ENCODE results near the gene GBP2.

Gene GBP2

DNA sequence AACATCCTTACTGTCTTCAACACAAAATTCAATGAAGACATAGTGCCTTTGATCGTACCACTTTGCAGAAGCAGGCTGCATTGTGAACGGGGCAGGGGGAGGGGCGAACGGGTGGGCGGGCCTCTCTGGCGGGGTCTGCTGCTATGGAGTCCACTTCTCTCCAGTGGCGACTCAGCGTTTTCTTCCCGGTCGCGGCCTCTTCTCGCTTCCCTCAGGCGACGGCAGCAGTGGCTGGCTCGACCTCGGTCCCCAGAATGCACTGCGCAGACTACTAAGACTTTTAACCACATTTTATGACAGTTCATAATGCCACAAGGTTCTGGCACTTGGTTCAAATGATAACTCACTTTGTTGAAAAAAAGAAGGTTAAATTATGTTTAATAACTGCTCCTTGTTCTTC lies 21.2 kb downstream of the GBP2 start:
- Histone ChIP-seq H3K27ac (no peak overlapping the region), H3K9ac (no peak overlapping the region), H3K4me2 (no peak overlapping the region), H3K36me3 (ENCODE audit: insufficient read depth) (no peaks in the 10 kb centered on the region), H3K4me3 (IDR thresholded peaks at IDR 0.05; ENCODE audit: insufficient read depth, low read depth, low read length) (no peak overlapping the region), H3K79me2 (ENCODE audit: insufficient read depth, low read depth) (no peaks in the 10 kb centered on the region), H2AFZ (ENCODE audit: low read depth) (no peak overlapping the region), H4K20me1 (ENCODE audit: insufficient read depth) (no peaks in the 10 kb centered on the region), H3K4me1 (ENCODE audit: low read depth, poor library complexity, severe bottlenecking) (no peaks in the 10 kb centered on the region), H3K27me3 (ENCODE audit: insufficient read depth, low read depth) (no peaks in the 10 kb centered on the region)
- TF ChIP-seq, protein P1, sequence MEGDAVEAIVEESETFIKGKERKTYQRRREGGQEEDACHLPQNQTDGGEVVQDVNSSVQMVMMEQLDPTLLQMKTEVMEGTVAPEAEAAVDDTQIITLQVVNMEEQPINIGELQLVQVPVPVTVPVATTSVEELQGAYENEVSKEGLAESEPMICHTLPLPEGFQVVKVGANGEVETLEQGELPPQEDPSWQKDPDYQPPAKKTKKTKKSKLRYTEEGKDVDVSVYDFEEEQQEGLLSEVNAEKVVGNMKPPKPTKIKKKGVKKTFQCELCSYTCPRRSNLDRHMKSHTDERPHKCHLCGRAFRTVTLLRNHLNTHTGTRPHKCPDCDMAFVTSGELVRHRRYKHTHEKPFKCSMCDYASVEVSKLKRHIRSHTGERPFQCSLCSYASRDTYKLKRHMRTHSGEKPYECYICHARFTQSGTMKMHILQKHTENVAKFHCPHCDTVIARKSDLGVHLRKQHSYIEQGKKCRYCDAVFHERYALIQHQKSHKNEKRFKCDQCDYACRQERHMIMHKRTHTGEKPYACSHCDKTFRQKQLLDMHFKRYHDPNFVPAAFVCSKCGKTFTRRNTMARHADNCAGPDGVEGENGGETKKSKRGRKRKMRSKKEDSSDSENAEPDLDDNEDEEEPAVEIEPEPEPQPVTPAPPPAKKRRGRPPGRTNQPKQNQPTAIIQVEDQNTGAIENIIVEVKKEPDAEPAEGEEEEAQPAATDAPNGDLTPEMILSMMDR (conservative IDR thresholded peaks at IDR 0.05; ENCODE audit: low read depth, low read length): no peak

DNA sequence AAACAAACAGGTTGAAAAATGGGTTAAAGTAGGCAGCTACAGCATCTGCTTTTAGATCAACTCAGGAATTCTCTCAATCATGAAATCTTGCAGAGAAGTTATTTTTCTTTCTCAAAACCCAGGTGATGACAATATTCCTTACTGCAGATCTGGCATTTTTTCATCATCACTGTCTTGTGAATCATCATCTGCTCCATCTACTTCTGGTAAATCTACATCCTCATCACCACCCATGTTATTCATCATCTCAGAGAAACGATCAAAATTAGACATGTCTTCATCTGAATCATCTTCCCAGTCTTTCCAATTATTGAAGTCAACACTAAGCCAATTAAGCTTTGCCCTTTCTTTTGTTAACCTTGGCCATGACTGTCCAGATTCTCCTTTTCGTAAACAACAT lies 21.8 kb downstream of the GBP2 start:
- Histone ChIP-seq H3K36me3 (ENCODE audit: insufficient read depth) (no peaks in the 10 kb centered on the region), H3K4me2 (no peak overlapping the region), H3K4me3 (IDR thresholded peaks at IDR 0.05; ENCODE audit: insufficient read depth, low read depth, low read length) (no peak overlapping the region), H3K27me3 (ENCODE audit: insufficient read depth, low read depth) (no peaks in the 10 kb centered on the region), H3K79me2 (ENCODE audit: insufficient read depth, low read depth) (no peaks in the 10 kb centered on the region), H3K27ac (no peak overlapping the region), H4K20me1 (ENCODE audit: insufficient read depth) (no peaks in the 10 kb centered on the region), H3K4me1 (ENCODE audit: low read depth, poor library complexity, severe bottlenecking) (no peaks in the 10 kb centered on the region), H3K9ac (no peak overlapping the region), H2AFZ (ENCODE audit: low read depth) (no peak overlapping the region)
- TF ChIP-seq, protein P1 (conservative IDR thresholded peaks at IDR 0.05; ENCODE audit: low read depth, low read length): no peak

DNA sequence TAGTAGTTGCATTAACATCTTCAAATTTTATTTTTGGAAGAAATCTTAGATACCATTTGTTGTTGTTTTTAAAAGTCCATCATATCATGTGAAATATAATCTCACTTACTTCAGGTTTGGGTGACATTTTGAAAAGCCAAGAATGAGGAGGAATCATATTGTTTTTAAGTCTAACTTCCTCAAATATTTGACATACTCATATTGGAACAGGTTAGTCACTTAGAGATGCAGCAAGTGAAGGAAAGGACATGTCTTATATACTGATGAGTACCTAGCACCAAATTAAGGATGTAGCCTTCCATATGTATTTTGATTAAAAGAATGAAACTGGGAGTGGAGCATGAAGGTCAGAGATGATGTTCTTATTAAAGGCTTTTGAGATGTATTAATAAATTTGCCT lies 23.9 kb downstream of the GBP2 start:
- H3K9ac ChIP-seq: no peak overlapping the region
- H3K79me2 ChIP-seq (ENCODE audit: insufficient read depth, low read depth): no peaks in the 10 kb centered on the region
- TF ChIP-seq, protein P1 (conservative IDR thresholded peaks at IDR 0.05; ENCODE audit: low read depth, low read length): no peak
- no peaks in the 10 kb centered on the region for H3K4me1 ChIP-seq (ENCODE audit: low read depth, poor library complexity, severe bottlenecking)
- no peaks in the 10 kb centered on the region for H3K27me3 ChIP-seq (ENCODE audit: insufficient read depth, low read depth)
- H3K4me2 ChIP-seq: no peak overlapping the region
- H2AFZ ChIP-seq (ENCODE audit: low read depth): no peak overlapping the region
- H3K27ac ChIP-seq: no peak overlapping the region
- H3K36me3 ChIP-seq (ENCODE audit: insufficient read depth): no peaks in the 10 kb centered on the region
- H4K20me1 ChIP-seq (ENCODE audit: insufficient read depth): no peaks in the 10 kb centered on the region
- no peak overlapping the region for H3K4me3 ChIP-seq (IDR thresholded peaks at IDR 0.05; ENCODE audit: insufficient read depth, low read depth, low read length)

DNA sequence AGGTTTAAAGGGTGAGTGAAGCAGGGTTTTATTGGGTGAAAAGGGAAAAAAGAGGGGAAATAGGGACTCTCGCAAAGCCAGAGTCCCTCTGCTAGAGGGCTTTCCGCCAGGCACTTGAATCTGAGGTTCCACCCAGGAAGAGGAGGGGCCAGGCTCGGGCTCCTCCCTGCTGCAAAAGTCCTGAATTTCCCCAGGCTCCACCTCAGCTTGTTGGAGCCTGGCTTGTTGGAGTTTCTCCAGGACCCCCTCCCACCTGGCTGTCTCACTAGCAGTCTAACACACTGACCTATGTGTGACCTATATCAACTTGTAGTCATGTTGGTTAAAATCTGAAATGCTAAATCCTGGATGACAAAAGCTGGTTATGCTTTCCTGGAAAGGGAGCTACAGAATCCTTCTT lies 25.5 kb downstream of the GBP2 start:
- no peaks in the 10 kb centered on the region for H3K27me3 ChIP-seq (ENCODE audit: insufficient read depth, low read depth)
- no peaks in the 10 kb centered on the region for H3K4me1 ChIP-seq (ENCODE audit: low read depth, poor library complexity, severe bottlenecking)
- no peaks in the 10 kb centered on the region for H4K20me1 ChIP-seq (ENCODE audit: insufficient read depth)
- TF ChIP-seq, protein P1 (conservative IDR thresholded peaks at IDR 0.05; ENCODE audit: low read depth, low read length): no peak
- H3K36me3 ChIP-seq (ENCODE audit: insufficient read depth): no peaks in the 10 kb centered on the region
- no peak overlapping the region for H3K4me3 ChIP-seq (IDR thresholded peaks at IDR 0.05; ENCODE audit: insufficient read depth, low read depth, low read length)
- no peak overlapping the region for H3K4me2 ChIP-seq
- H2AFZ ChIP-seq (ENCODE audit: low read depth): no peak overlapping the region
- no peaks in the 10 kb centered on the region for H3K79me2 ChIP-seq (ENCODE audit: insufficient read depth, low read depth)
- H3K9ac ChIP-seq: no peak overlapping the region
- H3K27ac ChIP-seq: no peak overlapping the region

DNA sequence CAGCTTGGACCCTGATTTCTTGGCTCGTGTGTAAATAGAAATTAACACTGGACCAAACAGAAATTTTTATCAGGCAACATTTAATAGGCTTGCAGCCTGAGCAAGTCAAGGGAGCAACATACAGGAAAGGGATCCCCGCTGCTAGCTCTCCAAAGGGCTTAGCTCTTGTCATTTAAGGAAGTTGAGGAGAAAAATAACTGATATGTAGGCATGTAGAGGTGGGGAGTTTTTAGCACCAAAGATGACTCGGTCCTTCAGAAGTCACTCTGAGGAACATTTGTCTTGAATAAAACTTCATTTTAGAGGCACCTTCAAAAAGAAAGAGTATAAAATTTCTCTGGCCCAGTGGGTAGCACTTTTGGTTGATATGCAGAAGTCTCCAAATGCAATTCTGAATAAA lies 27.1 kb downstream of the GBP2 start:
- Histone ChIP-seq H3K27me3 (ENCODE audit: insufficient read depth, low read depth) (no peaks in the 10 kb centered on the region), H3K4me1 (ENCODE audit: low read depth, poor library complexity, severe bottlenecking) (no peaks in the 10 kb centered on the region), H3K79me2 (ENCODE audit: insufficient read depth, low read depth) (no peaks in the 10 kb centered on the region), H3K4me2 (no peak overlapping the region), H3K4me3 (IDR thresholded peaks at IDR 0.05; ENCODE audit: insufficient read depth, low read depth, low read length) (no peak overlapping the region), H3K27ac (no peak overlapping the region), H3K36me3 (ENCODE audit: insufficient read depth) (no peaks in the 10 kb centered on the region), H4K20me1 (ENCODE audit: insufficient read depth) (no peaks in the 10 kb centered on the region), H3K9ac (no peak overlapping the region), H2AFZ (ENCODE audit: low read depth) (no peak overlapping the region)
- TF ChIP-seq, protein P1 (conservative IDR thresholded peaks at IDR 0.05; ENCODE audit: low read depth, low read length): no peak

Measured in KMS-11 (cell line).